ENCODE measurements around the gene MRPL12. TPM values are rescaled to one million over a fixed set of nuclear protein-coding genes. Genes with fewer than 3 reads are reported as not detected.

Gene MRPL12
- total RNA-seq, 1 experiment from 2014 or later, result 260 TPM

GRCh38 chr17:81734405-81735263 is 31.5 kb downstream of the MRPL12 start:
- H3K9me2 ChIP-seq (ENCODE audit: insufficient read depth), result no peaks in the 10 kb centered on the region
- H4K20me1 ChIP-seq (ENCODE audit: insufficient read depth), result no peaks in the 10 kb centered on the region
- DNase-seq (ENCODE audit: low read depth, low spot score) (no peak), ATAC-seq (no peak)
- H3K4me1 ChIP-seq (ENCODE audit: control insufficient read depth in 1 of 2, insufficient read depth in 2 of 2, low read length in 2 of 2), result peaks cover 23 to 30% of the 10 kb centered on the region in 2 experiments
- BruUV-seq (replicated peaks), result no TSS peak
- H3K36me3 ChIP-seq (ENCODE audit: control insufficient read depth in 1 of 2, insufficient read depth in 2 of 2, low read length in 2 of 2), result no peaks in the 10 kb centered on the region
- intact Hi-C loops (cut with micrococcal nuclease), result no loop called here
- H3K4me2 ChIP-seq (ENCODE audit: low read length), result 0 out of 2 replicates have a peak overlapping the region, but pooled peaks have one; percentile 87
- no peak overlapping the region for H3K4me3 ChIP-seq (replicated peaks in 1 of 2; ENCODE audit: low read depth in 1 of 2, low read length in 2 of 2)
- no peak overlapping the region for H2AFZ ChIP-seq (ENCODE audit: low read depth, low read length, poor library complexity, severe bottlenecking)
- TF ChIP-seq RAD21 (IDR thresholded peaks at IDR 0.05; ENCODE audit: low read depth), result no peak
- no peak for TF ChIP-seq POLR2AphosphoS5 (IDR thresholded peaks at IDR 0.05; ENCODE audit: low read depth, low read length)
- ChIA-PET POLR2A (interaction anchor here (1.3 to 1.4 kb wide), 2 partner anchors 132 to 135 kb away, joined by 3 read pairs; no protein-coding TSS in a partner anchor), RAD21 (ENCODE audit: low non-redundant PET in 1 of 2, low total read pairs in 2 of 2, uncharacterized antibody in 2 of 2, unreplicated experiment in 2 of 2) (interaction anchor here (0.6 to 1.1 kb wide), 2 partner anchors 99 to 288 kb away, joined by 3 to 4 read pairs; partner anchors contain the start of genes CENPX (in 1 of the 2), LRRC45 (in 1 of the 2) and MCRIP1 (in 1 of the 2)), CTCF (interaction anchor here (0.8 to 1.6 kb wide), 5 partner anchors 74 to 288 kb away, joined by 3 to 6 read pairs (median 3); partner anchors contain the start of genes CENPX and LRRC45)
- H3K27me3 ChIP-seq (ENCODE audit: insufficient read depth, low read length), result no peaks in the 10 kb centered on the region
- H3K9ac ChIP-seq (ENCODE audit: low read length), result no peak overlapping the region
- no peaks in the 10 kb centered on the region for H3K9me3 ChIP-seq (ENCODE audit: control insufficient read depth in 1 of 2, insufficient read depth in 1 of 2, low read depth in 1 of 2, low read length in 2 of 2)
- H3K79me2 ChIP-seq (ENCODE audit: insufficient read depth, low read length), result no peaks in the 10 kb centered on the region
- H3K27ac ChIP-seq (ENCODE audit: low read depth, low read length), result peak overlapping the region; percentile 5; the same call in 1 of the 2 replicates

GRCh38 chr17:81735264-81736102 is 32.3 kb downstream of the MRPL12 start:
- peak overlapping the region; percentile 53 for H3K27ac ChIP-seq (ENCODE audit: low read depth, low read length)
- no peaks in the 10 kb centered on the region for H3K27me3 ChIP-seq (ENCODE audit: insufficient read depth, low read length)
- H3K4me2 ChIP-seq (ENCODE audit: low read length), result peak overlapping the region; percentile 87
- BruUV-seq (replicated peaks), result no TSS peak
- ATAC-seq (peak; percentile 77), DNase-seq (ENCODE audit: low read depth, low spot score) (no peak)
- ChIA-PET RAD21 (ENCODE audit: low non-redundant PET in 1 of 2, low total read pairs in 2 of 2, uncharacterized antibody in 2 of 2, unreplicated experiment in 2 of 2) (interaction anchor here in 1 of 2 experiments (1.1 kb wide), 1 partner anchor 98 kb away, joined by 4 read pairs; the partner anchor contains the start of gene MCRIP1), CTCF (interaction anchor here (0.8 to 2.0 kb wide), 8 partner anchors 8 to 288 kb away, joined by 3 to 6 read pairs (median 3); partner anchors contain the start of genes CENPX, LRRC45 and MRPL12), POLR2A (interaction anchor here (0.5 to 1.4 kb wide), 4 partner anchors 13 to 134 kb away, joined by 3 to 7 read pairs (median 4); partner anchors contain the start of gene MCRIP1)
- H3K9me2 ChIP-seq (ENCODE audit: insufficient read depth), result no peaks in the 10 kb centered on the region
- H3K4me1 ChIP-seq (ENCODE audit: control insufficient read depth in 1 of 2, insufficient read depth in 2 of 2, low read length in 2 of 2), result peaks cover 23 to 30% of the 10 kb centered on the region in 2 experiments
- H4K20me1 ChIP-seq (ENCODE audit: insufficient read depth), result no peaks in the 10 kb centered on the region
- intact Hi-C loops (cut with micrococcal nuclease), result no loop called here
- peak overlapping the region; percentile 42 for H3K9ac ChIP-seq (ENCODE audit: low read length)
- no peaks in the 10 kb centered on the region for H3K36me3 ChIP-seq (ENCODE audit: control insufficient read depth in 1 of 2, insufficient read depth in 2 of 2, low read length in 2 of 2)
- H2AFZ ChIP-seq (ENCODE audit: low read depth, low read length, poor library complexity, severe bottlenecking), result peak overlapping the region; percentile 84
- H3K9me3 ChIP-seq (ENCODE audit: control insufficient read depth in 1 of 2, insufficient read depth in 1 of 2, low read depth in 1 of 2, low read length in 2 of 2), result no peaks in the 10 kb centered on the region
- H3K79me2 ChIP-seq (ENCODE audit: insufficient read depth, low read length), result no peaks in the 10 kb centered on the region
- H3K4me3 ChIP-seq (replicated peaks in 1 of 2; ENCODE audit: low read depth in 1 of 2, low read length in 2 of 2), result peak overlapping the region; percentile 42 to 55
- TF ChIP-seq ZFX (IDR thresholded peaks at IDR 0.05), result no peak
- TF ChIP-seq CBX3 (IDR thresholded peaks at IDR 0.05; ENCODE audit: low read depth), result no peak
- no peak for TF ChIP-seq EZH2 (IDR thresholded peaks at IDR 0.05)
- TF ChIP-seq POLR2AphosphoS5 (IDR thresholded peaks at IDR 0.05; ENCODE audit: low read depth, low read length), result no peak
- no peak for TF ChIP-seq JUND (IDR thresholded peaks at IDR 0.05)
- no peak for TF ChIP-seq EZH2phosphoT487 (IDR thresholded peaks at IDR 0.05; ENCODE audit: borderline replicate concordance)
- TF ChIP-seq CTCF (IDR thresholded peaks at IDR 0.05 in 2 of 3, conservative IDR thresholded peaks at IDR 0.05 in 1 of 3; ENCODE audit: borderline replicate concordance in 1 of 3, insufficient read depth in 1 of 3, low read depth in 2 of 3, low read length in 2 of 3), result no peak
- TF ChIP-seq ZNF274 (IDR thresholded peaks at IDR 0.05; ENCODE audit: low read depth, low read length), result no peak
- no peak for TF ChIP-seq SP1 (IDR thresholded peaks at IDR 0.05; ENCODE audit: low read depth)

All from HCT116 (cell line).